Esophagus (tissue), 2 donors: Measurements from ENCODE around the gene SF3A1. TPM values are rescaled to one million over a fixed set of nuclear protein-coding genes. Genes with fewer than 3 reads are reported as not detected.

Experiments
- H3K27ac ChIP-seq, 2 donors: one replicate each; pipeline ENCODE4 v1.5.1; 2013; ENCODE audit warnings: low read depth in 2 of 2, mild to moderate bottlenecking in 2 of 2, inconsistent platforms in 1 of 2, low read length in 1 of 2, moderate library complexity in 1 of 2
- H3K27me3 ChIP-seq, 2 donors: one replicate each; pipeline ENCODE4 v1.6.1; 2013; ENCODE audit warnings: low read length in 2 of 2, control low read depth in 1 of 2, mild to moderate bottlenecking in 1 of 2; ENCODE audit not compliant: insufficient read depth in 2 of 2, control insufficient read depth in 1 of 2
- H3K36me3 ChIP-seq, 2 donors: one replicate each; pipeline ENCODE4 v1.6.1; 2013; ENCODE audit warnings: low read length in 1 of 2; ENCODE audit not compliant: control insufficient read depth in 2 of 2, insufficient read depth in 2 of 2
- H3K4me1 ChIP-seq, 2 donors: one replicate each; pipeline ENCODE4 v1.6.1; 2013; ENCODE audit warnings: low read length in 1 of 2; ENCODE audit not compliant: control insufficient read depth in 2 of 2, insufficient read depth in 2 of 2
- H3K4me3 ChIP-seq, 2 donors: one replicate each; pipeline ENCODE4 v1.5.1; 2013; ENCODE audit warnings: low read length in 2 of 2, mild to moderate bottlenecking in 2 of 2, low read depth in 1 of 2, moderate library complexity in 1 of 2
- H3K9me3 ChIP-seq, 2 donors: one replicate each; pipeline ENCODE4 v1.6.1; 2013; ENCODE audit warnings: mild to moderate bottlenecking in 2 of 2, low read depth in 1 of 2, low read length in 1 of 2, moderate library complexity in 1 of 2; ENCODE audit not compliant: control insufficient read depth in 2 of 2, insufficient read depth in 1 of 2
- WGBS, 2 donors: extraction: QIAGEN DNeasy Blood & Tissue Kit; methylation state at CpG; one replicate each; pipeline ENCODE4 v1.1.7; 2013; 5-methylcytosine and 5-hydroxymethylcytosine counted together
- polyA plus RNA-seq, 2 donors: library from polyadenylated mRNA; stranded (reverse); fragments of 200-250 nt; gene quantifications; one replicate each; pipeline ENCODE4 v1.2.3, GENCODE V29; 2013
- donor health status: healthy with polysubstance abuse.
- donor health status: Bipolar disorder and iron deficiency.

Gene SF3A1
- polyA plus RNA-seq, 2 donors: 14.3 to 23.1 TPM

- Histone ChIP-seq H3K27me3 (no peaks in the 10 kb centered on the region), H3K4me1 (peaks cover 32 to 59% of the 10 kb centered on the region in 2 donors), H3K27ac (peak overlapping the region; percentile 93 to 99), H3K4me3 (no peak overlapping the region), H3K9me3 (no peaks in the 10 kb centered on the region), H3K36me3 (no peaks in the 10 kb centered on the region)
- WGBS, 2 donors: 44 to 46% methylated on average over 7 of the region's 7 CpGs
Observed at GRCh38 chr22:30309951-30310741, 46.5 kb downstream of the SF3A1 start.

- 64 to 67% methylated on average over 5 of the region's 5 CpGs for WGBS, 2 donors
- Histone ChIP-seq H3K4me1 (peaks cover 34 to 63% of the 10 kb centered on the region in 2 donors), H3K27ac (peak overlapping the region; percentile 93 to 99), H3K4me3 (no peak overlapping the region), H3K36me3 (no peaks in the 10 kb centered on the region), H3K27me3 (no peaks in the 10 kb centered on the region), H3K9me3 (no peaks in the 10 kb centered on the region)
Observed at GRCh38 chr22:30308518-30309230, 48.0 kb downstream of the SF3A1 start.

GRCh38 chr22:30308093-30308492 is 48.6 kb downstream of the SF3A1 start:
- 59 to 63% methylated on average over 2 of the region's 2 CpGs for WGBS, 2 donors
- H3K27me3 ChIP-seq: no peaks in the 10 kb centered on the region
- peak overlapping the region; percentile 86 to 93 for H3K27ac ChIP-seq
- peaks cover 34 to 69% of the 10 kb centered on the region in 2 donors for H3K4me1 ChIP-seq
- no peak overlapping the region for H3K4me3 ChIP-seq
- peaks cover 0 to 5% of the 10 kb centered on the region in 2 donors for H3K36me3 ChIP-seq
- H3K9me3 ChIP-seq: no peaks in the 10 kb centered on the region

GRCh38 chr22:30307041-30307574 is 49.6 kb downstream of the SF3A1 start:
- Histone ChIP-seq H3K27ac (peak overlapping the region; percentile 91 to 97), H3K9me3 (no peaks in the 10 kb centered on the region), H3K4me1 (peaks cover 37 to 69% of the 10 kb centered on the region in 2 donors), H3K27me3 (no peaks in the 10 kb centered on the region), H3K36me3 (peaks cover 0 to 5% of the 10 kb centered on the region in 2 donors), H3K4me3 (no peak overlapping the region)
- 42 to 58% methylated on average over 4 of the region's 4 CpGs for WGBS, 2 donors

- 75 to 80% methylated on average over 1 of the region's 1 CpG for WGBS, 2 donors
- H3K4me1 ChIP-seq: peaks cover 37 to 69% of the 10 kb centered on the region in 2 donors
- no peak overlapping the region for H3K4me3 ChIP-seq
- no peaks in the 10 kb centered on the region for H3K27me3 ChIP-seq
- H3K36me3 ChIP-seq: peaks cover 0 to 8% of the 10 kb centered on the region in 2 donors
- peak overlapping the region; percentile 91 to 97 for H3K27ac ChIP-seq
- no peaks in the 10 kb centered on the region for H3K9me3 ChIP-seq
Observed at GRCh38 chr22:30306627-30307011, 50.1 kb downstream of the SF3A1 start.

GRCh38 chr22:30305906-30306626 is 50.6 kb downstream of the SF3A1 start:
- no peaks in the 10 kb centered on the region for H3K9me3 ChIP-seq
- peaks cover 0 to 12% of the 10 kb centered on the region in 2 donors for H3K36me3 ChIP-seq
- peaks cover 35 to 68% of the 10 kb centered on the region in 2 donors for H3K4me1 ChIP-seq
- H3K27ac ChIP-seq: peak overlapping the region; percentile 96 to 99
- WGBS, 2 donors: 26 to 29% methylated on average over 3 of the region's 3 CpGs
- peak overlapping the region; percentile 1 to 5 for H3K4me3 ChIP-seq
- H3K27me3 ChIP-seq: no peaks in the 10 kb centered on the region

GRCh38 chr22:30305519-30305905 is 51.2 kb downstream of the SF3A1 start:
- no peaks in the 10 kb centered on the region for H3K27me3 ChIP-seq
- 4 to 15% methylated on average over 4 of the region's 4 CpGs for WGBS, 2 donors
- peaks cover 0 to 16% of the 10 kb centered on the region in 2 donors for H3K36me3 ChIP-seq
- peak overlapping the region in 1 of 2 donors; percentile 5 for H3K4me3 ChIP-seq
- peaks cover 34 to 65% of the 10 kb centered on the region in 2 donors for H3K4me1 ChIP-seq
- H3K27ac ChIP-seq: peak overlapping the region; percentile 96 to 99
- no peaks in the 10 kb centered on the region for H3K9me3 ChIP-seq

GRCh38 chr22:30304495-30305244 is 52.0 kb downstream of the SF3A1 start:
- Histone ChIP-seq H3K4me3 (no peak overlapping the region), H3K27me3 (no peaks in the 10 kb centered on the region)
- 26 to 43% methylated on average over 7 of the region's 7 CpGs for WGBS, 2 donors

GRCh38 chr22:30302810-30303138 is 53.9 kb downstream of the SF3A1 start:
- WGBS, 2 donors: 44 to 58% methylated on average over 5 of the region's 5 CpGs

More at GRCh38 chr22:30304495-30305244, 52.0 kb downstream of the SF3A1 start:
- H3K36me3 ChIP-seq: peaks cover 0 to 21% of the 10 kb centered on the region in 2 donors
- H3K4me1 ChIP-seq: peaks cover 33 to 58% of the 10 kb centered on the region in 2 donors
- H3K9me3 ChIP-seq: no peaks in the 10 kb centered on the region
- peak overlapping the region; percentile 96 to 99 for H3K27ac ChIP-seq

More at GRCh38 chr22:30302810-30303138, 53.9 kb downstream of the SF3A1 start:
- H3K27ac ChIP-seq: peak overlapping the region; percentile 96 to 99
- peaks cover 30 to 63% of the 10 kb centered on the region in 2 donors for H3K4me1 ChIP-seq
- H3K36me3 ChIP-seq: peaks cover 7 to 36% of the 10 kb centered on the region in 2 donors
- no peaks in the 10 kb centered on the region for H3K27me3 ChIP-seq
- H3K9me3 ChIP-seq: no peaks in the 10 kb centered on the region
- H3K4me3 ChIP-seq: no peak overlapping the region
